Stimulated activated naive CD4-positive, alpha-beta T cell treated with Interleukin-2 at 50 U/mL for 16 hours (primary cell): ENCODE results near the gene ZNF565.
"Not testable (repeated sequence)": the region's sequence is repeated elsewhere in the genome, so short reads cannot be mapped to it uniquely, and the experiment has no call there.

Experiments
- DNase-seq: peaks from one replicate; lab custom pipeline; 2025; lab: John Stamatoyannopoulos, UW

ZNF565 gene

DNA sequence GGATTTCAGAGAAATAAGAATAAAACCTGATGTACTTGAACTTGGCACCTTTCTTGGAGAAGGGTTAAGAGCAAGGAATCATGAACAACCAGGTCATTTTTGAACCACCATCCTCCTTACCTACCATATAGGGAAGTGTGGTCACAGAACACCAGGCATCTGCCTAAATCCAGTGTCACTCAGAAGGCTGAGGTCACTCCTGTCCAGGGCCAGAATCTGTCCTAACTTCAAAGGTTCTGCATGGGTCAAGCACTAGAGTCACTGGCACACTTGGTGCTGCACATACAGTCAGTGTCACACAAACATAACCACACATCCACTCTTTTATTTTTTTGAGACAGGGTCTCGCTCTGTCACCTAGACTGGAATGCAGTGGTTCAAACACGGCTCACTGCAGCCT is 1.6 kb downstream of the ZNF565 start:
- DNase-seq, result no peak

DNA sequence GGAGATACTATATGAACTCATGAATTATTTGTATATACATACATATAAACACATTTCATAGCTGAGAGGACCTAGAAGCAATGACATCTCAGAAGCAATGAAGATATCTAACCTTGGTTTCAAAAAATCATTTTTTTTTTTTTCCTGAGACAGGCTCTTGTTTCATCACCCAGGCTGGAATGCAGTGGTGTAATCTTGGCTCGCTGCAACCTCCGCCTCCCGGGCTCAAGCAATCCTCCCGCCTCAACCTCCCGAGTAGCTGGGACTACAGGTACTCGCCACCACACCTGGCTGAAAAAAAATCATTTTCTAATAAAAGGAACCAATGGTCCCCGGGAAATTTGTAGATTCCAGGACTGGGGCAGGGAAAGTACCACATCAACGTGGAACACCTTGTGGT is 4.0 kb downstream of the ZNF565 start:
- DNase-seq, result no peak

DNA sequence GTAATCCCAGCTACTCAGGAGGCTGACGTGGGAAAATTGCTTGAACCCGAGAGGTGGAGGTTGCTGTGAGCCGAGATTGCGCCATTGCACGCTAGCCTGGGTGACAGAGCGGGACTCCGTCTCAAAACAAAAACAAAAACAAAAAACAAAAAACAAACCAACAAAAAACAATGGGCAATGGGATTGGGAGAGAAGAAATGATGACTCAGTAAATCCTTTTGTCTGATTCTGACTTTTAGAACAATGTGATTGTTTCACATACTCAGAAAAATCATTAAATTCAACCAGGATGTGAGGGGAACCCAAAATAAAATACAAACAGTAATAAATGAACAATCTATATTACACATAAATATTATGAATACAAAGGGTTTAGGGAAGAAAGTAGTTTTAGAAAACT is 5.1 kb downstream of the ZNF565 start:
- DNase-seq, result no peak

DNA sequence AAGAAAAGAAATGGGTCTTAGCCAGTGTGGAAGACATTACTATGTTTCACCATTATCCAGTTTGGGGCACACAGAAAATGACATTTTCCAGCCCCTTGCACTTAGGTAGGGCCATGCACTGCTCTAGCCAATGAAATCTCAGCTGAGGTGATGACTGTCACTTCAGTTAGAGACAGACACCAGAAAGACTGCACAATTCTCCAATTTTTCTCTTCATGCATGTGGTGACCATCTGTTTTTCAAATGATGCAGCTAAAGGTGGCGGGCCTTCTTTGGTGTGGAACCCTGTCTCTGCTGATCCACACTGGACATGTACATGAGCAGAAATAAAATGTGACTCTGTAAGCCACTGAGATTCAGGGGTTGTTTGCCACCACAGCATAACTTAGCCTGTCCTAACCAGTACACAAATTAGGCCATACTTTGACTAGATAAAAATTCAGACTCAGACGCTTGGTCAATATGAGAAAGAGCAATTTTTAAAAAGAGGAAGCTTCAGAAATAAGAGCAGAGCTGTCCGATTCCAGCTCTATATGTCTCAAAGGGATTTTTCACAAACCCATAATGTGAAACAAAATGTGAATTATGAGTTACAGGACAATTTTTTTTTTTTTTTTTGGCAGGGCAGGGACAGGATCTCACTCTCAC is 6.7 kb downstream of the ZNF565 start:
- DNase-seq, result no peak

DNA sequence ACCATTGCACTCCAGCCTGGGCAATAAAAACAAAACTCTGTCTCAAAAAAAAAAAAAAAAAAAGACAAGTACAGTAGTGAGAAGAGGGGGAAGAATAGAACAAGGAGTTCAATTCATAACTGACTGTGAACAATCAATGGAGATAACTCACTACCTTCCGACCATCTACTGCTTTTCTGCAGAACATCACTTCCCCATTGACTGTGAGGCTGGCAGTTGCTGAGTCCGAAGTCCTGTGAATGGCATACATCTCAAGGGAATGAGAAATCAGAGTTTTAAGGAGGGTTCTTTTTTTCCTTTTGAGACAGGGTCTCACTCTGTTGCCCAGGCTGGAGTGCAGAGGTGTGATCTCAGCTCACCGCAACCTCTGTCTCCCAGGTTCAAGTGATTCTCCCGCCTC is 11.2 kb downstream of the ZNF565 start:
- DNase-seq, result no peak

DNA sequence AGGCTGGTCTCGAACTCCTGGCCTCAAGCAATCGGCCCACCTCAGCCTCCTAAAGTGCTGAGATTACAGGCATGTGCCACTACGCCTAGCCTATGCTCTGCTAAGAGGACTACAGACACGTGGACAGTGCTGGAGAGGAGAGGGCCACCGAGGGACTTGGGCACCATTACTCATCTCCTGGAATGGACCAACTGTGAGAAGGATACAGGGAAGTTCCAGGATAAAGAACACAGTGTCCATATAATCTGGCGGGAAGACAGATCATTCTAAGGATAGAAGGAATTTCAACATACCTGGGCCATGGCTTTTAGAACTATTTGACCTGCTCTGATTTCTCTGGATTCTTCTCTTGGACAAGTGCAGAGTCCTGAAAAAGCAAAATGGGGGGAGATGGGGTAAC is 12.8 kb downstream of the ZNF565 start:
- no peak for DNase-seq

DNA sequence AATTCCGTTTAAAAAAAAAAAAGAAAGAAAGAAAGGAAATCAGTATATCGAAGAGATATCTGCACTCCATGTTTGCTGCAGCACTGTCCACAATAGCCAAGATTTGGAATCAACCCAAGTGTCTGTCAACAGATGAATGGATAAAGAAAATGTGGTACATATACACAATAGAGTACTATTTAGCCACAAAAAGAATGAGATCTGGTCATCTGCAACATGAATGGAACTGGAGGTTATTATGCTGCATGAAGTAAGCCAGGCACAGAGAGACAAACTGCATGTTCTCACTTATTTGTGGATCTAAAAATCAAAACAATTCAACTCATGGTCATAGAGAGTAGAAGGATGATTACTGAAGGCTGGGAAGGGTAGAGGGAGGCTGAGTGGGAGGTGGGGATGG is 16.3 kb downstream of the ZNF565 start:
- DNase-seq, result no peak

DNA sequence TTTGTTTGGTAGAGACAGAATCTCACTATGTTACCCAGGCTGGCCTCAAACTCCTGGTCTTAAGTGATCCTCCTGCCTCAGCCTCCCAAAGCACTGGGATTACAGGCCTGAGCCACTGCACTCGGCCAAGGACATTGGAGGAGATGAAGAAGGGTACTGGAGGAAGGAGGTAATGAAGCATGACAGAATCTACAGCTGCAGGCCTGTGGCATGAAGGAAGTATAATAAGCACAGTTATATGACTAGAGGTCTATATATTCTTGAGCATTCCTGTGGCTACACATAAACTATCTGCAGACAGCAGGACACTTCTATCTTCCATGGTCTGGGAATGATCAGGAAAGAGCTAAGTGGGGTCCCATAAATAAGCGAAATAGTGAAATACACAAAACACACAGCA is 18.2 kb downstream of the ZNF565 start:
- DNase-seq, result no peak

DNA sequence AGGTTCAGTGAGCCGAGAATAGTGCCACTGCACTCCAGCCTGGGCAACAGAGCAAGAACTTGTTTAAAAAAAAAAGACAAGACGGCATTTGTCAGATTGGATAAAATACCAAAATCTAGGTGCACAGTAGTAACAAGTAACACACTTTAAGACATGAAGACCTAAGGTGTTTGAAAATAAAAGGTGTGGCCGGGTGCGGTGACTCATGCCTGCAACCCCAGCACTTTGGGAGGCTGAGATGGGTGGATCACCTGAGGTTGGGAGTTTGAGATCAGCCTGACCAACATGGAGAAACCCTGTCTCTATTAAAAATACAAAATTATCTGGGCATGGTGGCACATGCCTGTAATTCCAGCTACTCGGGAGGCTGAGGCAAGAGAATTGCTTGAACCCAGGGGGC is 27.7 kb downstream of the ZNF565 start:
- not testable (repeated sequence) for DNase-seq

DNA sequence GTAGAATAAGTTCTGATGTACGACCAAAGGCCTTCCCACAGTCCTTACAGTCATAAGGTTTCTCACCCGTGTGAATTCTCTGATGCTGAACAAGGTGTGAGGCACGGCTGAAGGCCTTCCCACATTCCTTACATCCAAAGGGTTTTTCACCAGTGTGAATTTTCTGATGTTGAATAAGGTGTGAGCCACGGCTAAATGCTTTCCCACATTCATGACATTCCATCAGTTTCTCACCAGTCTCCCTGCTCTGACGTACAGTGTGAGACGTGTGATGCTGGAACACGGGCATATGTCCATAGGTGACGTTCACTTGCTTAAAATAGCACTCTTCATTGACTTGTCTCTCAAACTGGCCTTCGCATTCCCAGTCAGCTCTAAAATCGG is 31.2 kb downstream of the ZNF565 start:
- DNase-seq, result no peak

DNA sequence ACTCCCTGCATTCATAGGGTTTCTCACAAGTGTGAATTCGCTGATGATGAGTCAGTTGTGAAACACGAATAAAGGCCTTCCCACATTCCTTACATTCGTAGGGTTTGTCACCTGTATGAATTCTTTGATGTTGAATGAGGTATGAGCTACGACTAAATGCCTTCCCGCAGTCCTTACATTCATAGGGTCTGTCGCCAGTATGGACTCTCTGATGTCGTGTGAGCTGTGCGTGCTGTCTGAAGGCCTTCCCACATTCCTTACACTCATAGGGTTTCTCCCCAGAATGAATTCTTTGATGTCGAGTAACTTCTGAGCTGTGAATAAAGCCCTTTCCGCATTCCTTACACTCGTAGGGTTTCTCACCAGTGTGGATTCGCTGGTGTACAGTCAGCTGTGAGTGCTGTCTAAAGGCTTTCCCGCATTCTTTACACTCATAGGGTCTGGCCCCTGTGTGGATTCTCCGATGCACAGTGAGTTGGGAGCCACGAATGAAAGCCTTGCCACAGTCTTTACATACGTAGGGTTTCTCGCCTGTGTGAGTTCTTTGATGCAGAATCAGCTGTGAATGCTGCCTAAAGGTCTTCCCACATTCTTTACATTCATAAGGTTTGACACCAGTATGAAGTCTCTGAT is 31.7 kb downstream of the ZNF565 start:
- DNase-seq, result no peak

DNA sequence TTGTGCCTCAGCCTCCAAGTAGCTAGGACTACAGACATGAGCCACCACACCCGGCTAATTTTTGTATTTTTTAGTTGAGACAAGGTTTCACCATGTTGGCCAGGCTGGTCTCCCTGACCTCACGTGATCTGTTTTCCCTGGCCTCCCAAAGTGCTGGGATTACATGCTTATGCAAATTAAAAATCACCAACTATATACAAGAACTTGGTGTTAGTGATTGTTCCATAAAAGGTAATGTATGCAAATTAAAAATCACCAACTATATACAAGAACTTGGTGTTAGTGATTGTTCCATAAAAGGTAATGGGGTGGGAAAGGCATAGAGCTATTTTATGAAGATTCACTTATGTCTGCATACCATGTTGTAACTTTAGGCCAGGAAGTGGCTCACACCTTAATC is 35.4 kb downstream of the ZNF565 start:
- DNase-seq, result not testable (repeated sequence)

DNA sequence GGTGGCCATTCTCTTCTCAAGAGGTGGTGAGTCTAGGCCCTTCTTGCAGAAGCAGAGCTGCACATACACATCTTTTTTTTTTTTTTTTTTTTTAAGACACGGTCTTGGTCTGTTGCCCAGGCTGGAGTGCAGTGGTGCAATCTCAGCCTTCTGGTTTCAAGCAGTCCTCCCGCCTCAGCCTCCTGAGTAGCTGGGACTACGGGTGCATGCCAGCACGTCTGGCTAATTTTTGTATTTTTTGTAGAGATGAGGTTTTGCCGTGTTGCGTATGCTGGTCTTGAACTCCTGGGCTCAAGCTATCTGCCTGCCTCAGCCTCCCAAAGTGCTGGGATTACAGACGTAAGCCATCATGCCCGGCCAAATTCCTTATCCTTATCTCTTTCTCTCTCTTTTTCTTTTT is 40.6 kb downstream of the ZNF565 start:
- DNase-seq, result not testable (repeated sequence)

DNA sequence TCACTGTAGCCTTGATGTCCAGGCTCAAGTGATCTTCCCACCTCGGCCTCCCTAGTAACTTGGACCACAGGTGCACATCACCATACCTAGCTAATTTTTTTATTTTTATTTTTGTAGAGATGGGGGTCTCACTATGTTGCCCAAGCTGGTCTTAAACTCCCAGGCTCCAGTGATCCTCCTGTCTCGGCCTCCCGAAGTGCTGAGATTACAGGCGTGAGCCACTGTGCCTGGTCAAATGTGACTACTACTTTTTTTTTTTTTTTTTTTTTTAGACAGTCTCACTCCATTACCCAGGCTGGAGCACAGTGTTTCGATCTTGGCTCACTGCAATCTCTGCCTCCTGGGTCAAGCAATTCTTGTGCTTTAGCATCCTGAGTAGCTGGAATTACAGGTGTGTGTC is 41.6 kb downstream of the ZNF565 start:
- no peak for DNase-seq

DNA sequence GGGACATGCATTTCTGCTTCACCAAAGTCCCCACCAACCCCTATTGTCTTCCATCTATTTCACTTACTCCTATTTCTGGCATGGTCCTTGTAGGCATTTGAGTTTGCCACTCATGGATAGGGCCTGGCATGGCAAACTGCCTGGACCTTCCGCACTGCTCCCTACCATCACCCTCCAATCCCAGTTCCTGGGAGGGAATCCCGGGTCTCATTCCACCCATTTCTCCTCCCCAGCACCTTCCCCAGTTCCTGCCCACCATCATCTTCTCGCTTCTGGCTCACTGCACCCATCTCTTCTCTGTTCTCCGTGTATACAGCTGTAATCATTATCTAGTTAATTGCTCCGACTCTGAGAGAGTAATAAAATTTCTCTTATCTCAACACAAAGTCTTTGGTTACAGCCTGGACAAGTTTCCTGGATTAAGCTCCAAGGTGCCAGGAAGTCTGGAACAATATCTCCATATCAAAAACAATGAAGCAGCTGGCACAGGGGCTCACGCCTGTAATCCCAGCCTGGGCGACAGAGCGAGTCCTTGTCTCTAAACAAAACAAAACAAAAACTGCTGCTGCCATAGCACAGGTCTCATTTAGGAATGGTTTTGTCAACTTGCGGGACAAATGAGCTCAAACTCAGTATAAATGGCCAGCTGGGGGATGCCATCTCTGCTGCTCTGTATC is 45.2 kb downstream of the ZNF565 start:
- no peak for DNase-seq

DNA sequence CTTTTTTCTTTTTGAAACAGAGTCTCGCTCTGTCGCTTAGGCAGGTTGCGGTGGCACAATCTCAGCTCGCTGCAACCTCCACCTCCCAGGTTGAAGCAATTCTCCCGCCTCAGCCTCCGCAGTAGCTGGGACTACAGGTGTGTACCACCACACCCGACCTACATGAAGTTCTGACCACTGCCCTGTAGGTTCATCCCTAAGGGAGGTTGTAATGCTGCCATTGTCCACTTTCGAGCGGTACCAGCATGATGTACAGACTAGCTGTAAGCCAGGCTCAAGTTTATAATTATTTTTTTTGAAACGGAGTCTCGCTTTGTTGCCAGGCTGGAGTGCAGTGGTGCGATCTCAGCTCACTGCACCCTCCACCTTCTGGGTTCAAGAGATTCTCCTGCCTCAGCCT is 50.7 kb downstream of the ZNF565 start:
- DNase-seq, result no peak

DNA sequence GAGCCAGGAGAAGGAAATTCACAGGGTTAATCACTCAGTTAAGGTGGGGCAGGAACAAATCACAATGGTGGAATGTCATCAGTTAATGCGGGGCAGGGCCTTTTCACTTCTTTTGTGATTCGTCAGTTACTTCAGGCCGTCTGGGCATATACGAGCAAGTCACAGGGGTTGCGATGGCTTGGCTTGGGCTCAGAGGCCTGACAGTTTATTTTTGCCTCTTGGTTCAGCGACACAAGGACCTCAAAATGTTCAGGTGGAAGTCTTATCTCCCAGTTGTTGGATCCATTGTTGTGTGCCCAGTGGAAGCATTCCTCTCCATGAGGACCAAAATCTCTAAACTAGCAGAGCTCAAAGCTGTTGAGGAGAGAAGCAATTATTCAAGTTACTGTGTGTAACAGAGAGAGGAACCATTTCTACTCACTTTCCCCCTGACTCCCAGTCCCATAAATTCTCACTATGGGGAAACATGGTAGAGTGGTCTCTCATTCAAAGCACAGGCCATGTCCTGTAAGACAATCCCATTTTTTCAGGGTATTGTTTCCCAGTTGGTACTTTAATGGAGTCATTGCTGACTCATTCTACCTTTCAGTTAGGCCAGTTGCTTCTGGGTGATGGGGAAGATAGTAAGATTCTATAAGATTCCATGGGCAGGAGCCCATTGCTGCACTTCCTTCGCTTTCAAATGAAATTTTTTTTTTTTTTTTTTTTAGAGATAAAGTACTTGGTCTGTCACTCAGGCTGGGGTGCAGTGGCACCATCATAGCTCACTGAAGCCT is 53.5 kb downstream of the ZNF565 start:
- DNase-seq, result no peak

DNA sequence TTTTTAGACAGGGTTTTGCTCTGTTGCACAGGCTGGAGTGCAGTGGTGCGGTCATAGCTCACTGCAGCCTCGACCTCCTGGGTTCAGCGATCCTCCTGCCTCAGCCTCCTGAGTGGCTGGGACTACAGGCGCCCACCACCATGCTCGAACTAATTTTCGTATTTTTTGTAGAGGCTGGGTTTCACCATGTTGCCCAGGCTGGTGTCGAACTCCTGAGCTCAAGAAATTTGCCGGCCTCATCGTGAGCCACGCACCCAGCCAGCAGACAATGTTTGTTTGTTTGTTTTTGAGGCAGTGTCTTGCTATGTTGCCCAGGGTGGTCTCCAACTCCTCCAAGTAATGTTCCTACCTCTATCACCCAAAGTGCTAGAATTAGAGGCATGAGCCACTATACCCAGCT is 61.3 kb downstream of the ZNF565 start:
- DNase-seq, result no peak

DNA sequence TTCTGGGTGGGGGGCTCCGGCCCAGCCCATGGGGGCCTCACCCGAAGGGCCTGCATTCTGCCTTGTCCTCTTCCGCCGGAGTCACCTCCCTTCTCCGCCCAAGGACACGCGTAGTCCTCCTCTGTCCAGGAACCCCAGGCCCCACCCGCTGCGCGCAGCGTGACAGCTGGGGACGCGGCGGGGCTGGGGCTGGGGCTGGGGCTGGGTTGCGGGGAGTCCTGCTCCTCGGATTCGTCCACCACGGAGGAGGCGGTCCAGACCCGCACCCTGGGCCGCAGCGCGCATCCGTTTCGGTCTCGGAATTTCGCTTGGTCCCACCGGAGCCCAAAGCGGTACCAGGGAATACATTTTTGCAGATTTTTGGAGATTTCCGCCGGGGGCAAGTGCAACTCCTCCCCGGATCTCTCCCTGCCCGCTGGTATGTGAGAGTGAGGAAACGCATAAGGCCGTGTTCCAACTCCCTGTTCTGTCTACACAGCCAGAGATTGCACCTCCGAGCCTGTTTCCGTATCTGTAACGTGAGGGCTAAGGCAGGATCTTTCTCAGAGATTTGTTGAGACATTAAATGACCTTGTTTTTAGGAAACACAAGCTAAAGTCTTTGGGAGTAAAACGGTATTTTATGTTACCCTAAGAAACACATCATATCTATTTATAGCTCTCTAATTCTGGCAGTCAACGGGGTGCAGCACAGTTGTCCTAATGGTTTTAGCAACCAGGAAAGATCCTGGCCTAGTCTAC is 61.9 kb downstream of the ZNF565 start, which contains the start of gene COX7A1:
COX7A1 (minus strand) TSS at position 96 of the 740 bp plus-strand sequence; CDS start at position 56, 40 bp downstream.
- DNase-seq, result no peak

DNA sequence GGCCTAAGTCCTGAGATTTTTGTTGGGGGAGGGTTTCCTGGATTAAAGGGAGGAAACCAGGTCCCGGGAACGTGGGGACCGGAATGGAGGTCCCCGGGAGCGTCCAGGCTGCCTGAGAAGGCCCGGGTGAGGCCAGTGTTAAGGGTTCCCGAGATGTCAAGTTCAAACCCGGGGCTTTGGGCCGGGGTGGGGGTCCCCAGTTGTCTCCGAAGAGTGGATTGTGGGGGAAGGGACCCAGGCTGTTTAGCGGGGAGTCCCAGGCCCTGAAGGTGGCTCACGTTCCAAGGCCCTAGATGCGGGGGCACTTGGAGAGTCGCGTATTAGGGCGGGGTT is 62.5 kb downstream of the ZNF565 start:
- no peak for DNase-seq

DNA sequence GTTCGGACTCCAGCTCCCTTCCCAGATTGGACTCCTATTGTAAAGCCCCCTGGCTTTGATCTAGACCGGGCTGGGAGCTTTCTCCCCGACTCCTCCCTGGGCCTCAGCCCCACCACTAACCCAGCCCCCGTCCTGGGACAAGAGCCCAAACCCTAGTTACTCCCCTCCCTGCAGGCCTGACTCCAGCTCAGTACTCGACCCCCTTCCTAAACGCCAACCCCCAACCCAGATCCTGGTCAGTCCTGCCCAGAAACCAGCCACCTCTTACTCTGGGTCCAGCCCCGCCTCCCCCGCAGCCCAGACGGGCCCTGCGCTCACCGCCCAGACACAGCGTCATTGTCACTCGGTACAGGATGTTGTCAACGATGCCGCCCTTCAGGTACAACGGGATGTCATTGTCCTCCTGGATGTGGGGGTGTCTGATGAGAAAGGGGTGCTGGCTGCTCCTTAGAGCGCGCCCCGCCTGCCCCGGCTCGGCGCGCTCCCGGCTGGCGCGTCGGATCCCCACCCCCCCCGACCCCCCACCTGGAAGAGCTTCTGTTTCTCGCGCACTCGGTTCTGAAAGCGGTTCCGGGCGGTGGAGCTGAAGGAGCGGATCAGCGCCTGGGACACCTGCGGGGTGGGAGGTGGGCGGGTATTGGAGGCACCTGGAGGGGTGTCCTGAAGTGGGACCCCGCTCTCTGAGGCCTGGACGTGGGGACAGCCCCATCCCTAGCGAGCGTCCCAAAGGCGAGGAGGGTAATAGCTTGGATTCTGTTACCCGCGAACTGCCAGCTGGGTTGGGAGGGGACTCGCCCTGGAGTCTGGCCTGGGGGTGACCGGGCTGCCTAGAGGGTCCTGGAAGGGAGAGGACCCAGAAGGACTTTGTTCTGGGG is 63.1 kb downstream of the ZNF565 start:
- DNase-seq, result no peak
